GM19468 (cell line): ENCODE data around the gene PRELP.
"Not testable (repeated sequence)": the region's sequence is repeated elsewhere in the genome, so short reads cannot be mapped to it uniquely, and the experiment has no call there.

Source experiments
- ATAC-seq: cut with Tn5 transposase; IDR thresholded peaks from one replicate; pipeline ENCODE4 v1.9.1; 2021; ENCODE audit warnings: mild to moderate bottlenecking, moderate library complexity, moderate number of reproducible peaks; ENCODE audit not compliant: unreplicated experiment; ENCODE audit errors: extremely low read depth

The PRELP gene

GRCh38 chr1:203475012-203475981 is at the start of gene PRELP:
Gene PRELP, plus strand, starts transcription at chr1:203475806. Its CDS starts 7,379 bp downstream, at chr1:203483185.
- no peak for ATAC-seq

- no peak for ATAC-seq
Observed at GRCh38 chr1:203426366-203426765, 49.2 kb upstream of the PRELP start.

DNA sequence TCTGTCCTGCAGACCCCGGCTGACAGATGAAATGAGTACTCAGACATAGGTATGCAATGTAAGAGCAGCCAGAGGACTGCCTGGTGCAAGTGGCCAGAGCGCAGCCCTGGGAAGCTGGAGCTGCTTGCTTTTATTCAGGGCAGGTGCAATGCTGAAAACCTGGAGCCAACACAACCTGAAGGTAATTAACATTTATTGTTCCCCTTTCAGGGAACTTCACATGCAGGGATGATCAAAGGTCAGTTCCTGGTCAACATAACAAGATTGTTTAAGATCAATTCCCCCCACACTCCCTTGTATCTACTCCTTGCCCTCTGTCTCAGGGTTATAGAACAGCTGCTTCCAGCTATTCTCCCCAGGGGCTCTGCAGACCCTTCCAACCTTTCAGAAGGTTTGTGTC is 48.7 kb upstream of the PRELP start:
- no peak for ATAC-seq

- no peak for ATAC-seq
Observed at GRCh38 chr1:203427451-203427850, 48.2 kb upstream of the PRELP start.

- ATAC-seq = no peak
Observed at GRCh38 chr1:203428981-203429599, 46.5 kb upstream of the PRELP start.

DNA sequence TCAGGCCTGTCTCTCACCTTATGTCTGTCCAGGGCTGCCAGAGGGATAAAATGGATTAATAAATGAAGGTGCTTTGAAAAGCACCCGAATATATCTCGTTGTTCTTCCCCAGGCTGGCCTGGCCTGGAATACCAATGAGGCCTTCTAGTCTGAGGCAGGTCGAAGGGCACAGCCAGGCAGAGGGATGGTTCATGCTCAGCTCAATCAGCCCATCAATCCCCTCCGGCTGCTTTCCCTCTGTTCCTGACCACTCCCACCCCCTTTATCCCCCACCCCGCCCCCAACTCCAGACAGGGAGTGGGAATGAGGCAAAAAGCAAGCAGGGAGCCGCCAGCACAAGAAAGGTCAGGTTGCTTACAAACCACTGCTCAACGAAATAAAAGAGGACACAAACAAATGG is 40.0 kb upstream of the PRELP start:
- ATAC-seq = no peak

GRCh38 chr1:203437696-203438315 is 37.8 kb upstream of the PRELP start:
- ATAC-seq = no peak

DNA sequence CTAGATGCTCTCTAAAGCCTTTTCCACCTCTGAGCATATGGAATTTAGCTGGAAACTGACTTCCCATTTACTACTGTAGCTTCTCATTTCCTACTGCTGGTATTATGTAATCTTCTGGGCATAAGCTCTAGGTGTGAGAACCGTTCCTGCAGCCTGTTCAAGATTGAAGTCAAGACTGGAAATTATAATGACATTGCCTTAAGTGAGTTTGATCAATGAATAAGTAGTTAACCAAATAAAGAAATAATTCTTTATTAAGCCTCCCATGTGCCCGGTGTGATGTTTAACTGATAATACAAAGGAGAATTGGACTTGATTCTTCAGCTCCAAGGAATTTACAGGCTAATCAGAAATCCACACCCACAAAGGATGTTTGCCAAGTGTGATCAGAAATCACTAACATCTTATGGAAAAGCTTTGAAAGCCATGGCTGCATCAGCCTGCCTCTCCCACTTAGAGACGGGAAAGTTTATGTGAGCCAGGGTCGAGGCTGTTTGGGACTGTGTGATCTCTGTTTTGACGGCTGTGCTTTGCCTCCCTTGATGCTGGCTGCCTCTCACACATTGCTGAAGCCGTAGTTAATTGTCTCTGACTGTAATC is 36.4 kb upstream of the PRELP start:
- ATAC-seq = no peak

- no peak for ATAC-seq
Observed at GRCh38 chr1:203440771-203441170, 34.8 kb upstream of the PRELP start.

GRCh38 chr1:203441766-203442165 is 33.8 kb upstream of the PRELP start:
- ATAC-seq = no peak

GRCh38 chr1:203442821-203443220 is 32.8 kb upstream of the PRELP start:
- no peak for ATAC-seq

DNA sequence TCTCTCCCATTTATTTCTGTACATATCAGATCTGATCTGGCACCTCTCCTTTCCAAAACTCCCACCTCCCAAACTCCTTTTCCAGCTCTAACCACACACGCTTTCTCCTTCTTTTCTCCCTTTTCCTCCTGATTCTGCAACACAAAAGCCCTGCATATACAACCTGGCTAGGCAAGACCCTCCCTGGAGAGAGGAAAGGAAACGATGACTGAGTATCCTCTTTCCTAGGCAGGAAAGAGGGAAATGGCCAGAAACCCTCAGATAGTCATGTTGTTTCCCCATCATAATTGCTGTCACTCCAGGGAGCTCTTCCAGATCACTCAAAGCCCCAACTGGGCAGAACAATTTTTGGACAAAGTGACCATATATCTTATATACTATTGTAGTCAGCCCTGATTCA is 32.3 kb upstream of the PRELP start:
- no peak for ATAC-seq

DNA sequence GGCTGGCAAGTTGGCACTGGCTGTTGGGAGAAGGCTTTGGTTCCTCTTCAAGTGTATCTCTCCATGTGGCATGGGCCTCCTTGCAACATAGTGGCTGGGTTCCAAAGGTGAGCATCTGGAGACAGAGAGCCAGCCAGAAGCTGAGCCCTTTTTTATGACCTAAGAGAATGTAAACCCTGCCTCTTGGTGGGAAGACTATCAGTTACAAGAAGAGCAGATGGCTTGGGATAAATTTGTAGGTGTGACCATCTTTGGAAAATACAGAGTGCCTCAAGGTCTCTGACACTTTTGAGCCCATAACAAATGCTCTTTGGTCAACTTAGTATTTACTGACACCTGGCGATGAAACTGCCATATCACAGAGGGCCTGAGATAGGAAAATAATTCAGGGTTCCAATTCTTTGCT is 31.4 kb upstream of the PRELP start:
- ATAC-seq = no peak

DNA sequence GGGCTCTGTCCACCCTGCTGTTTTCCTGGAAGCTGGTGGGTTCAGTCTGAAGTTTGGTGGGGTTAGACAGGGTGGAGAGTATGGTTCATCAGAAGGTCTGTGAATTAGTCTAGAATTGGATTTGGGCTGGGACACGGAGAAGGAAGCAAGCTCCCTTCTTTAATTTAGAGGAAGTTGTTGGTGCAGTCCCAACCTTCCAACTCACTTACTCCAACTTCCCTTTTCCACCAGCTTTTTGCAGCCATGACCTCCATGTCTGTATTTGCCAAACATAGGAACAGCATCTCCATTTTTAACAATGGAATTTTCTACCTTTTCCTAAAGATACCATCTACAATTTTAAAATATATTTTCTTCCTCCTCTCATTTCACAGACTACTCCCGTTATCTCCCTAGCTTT is 28.5 kb upstream of the PRELP start:
- ATAC-seq = no peak

- not testable (repeated sequence) for ATAC-seq
Observed at GRCh38 chr1:203447598-203447997, 28.0 kb upstream of the PRELP start.

- no peak for ATAC-seq
Observed at GRCh38 chr1:203448521-203449061, 27.0 kb upstream of the PRELP start.

DNA sequence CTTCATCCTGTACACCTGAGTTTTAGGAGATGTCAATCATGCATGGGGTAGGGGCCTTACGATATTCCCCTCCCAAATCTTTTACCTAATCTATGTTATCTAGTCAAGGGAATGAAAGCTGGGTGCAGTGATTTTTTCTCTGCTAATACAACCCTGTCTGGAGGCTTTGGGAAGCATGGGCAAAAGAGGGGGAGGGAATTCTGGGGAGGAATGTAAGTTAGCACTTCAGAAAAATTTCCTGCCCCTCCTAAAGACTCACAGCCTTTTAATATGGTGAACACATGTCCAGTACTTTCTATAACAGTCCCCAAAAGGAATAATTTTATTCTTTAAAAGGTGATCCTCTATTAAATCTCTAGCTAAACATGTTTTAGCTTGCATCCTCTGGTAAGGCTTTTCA is 25.6 kb upstream of the PRELP start:
- no peak for ATAC-seq

DNA sequence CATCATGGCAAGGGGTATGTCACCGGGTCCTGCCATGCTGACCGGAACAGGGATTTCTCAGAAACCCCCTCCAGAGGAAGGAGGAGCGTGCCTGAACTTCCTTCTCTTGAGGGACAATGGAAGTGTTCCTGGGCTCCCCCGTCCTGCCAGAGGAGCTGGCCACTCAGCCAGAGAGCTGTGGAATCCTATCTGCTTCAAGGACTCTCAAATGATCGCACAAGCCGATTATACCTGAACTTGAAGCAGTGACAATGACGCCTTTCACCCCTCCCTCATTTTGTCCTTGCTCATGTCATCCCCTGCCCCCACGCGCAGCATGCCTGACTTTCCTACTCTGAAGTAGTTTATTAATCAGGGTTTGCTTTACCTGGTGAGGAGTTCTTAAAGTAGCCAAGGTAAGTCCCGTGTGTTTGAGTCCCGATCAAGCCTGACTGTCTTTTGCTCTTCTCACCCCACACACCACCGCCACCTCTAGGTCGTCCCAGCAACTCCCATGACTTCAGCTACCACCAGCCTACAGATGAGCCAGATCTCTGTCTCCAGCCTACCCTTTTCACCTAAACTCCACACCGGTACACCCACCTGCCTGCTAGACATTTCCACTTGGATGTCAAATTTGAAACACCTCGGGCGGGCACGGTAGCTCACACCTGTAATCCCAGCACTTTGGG is 25.0 kb upstream of the PRELP start:
- no peak for ATAC-seq

DNA sequence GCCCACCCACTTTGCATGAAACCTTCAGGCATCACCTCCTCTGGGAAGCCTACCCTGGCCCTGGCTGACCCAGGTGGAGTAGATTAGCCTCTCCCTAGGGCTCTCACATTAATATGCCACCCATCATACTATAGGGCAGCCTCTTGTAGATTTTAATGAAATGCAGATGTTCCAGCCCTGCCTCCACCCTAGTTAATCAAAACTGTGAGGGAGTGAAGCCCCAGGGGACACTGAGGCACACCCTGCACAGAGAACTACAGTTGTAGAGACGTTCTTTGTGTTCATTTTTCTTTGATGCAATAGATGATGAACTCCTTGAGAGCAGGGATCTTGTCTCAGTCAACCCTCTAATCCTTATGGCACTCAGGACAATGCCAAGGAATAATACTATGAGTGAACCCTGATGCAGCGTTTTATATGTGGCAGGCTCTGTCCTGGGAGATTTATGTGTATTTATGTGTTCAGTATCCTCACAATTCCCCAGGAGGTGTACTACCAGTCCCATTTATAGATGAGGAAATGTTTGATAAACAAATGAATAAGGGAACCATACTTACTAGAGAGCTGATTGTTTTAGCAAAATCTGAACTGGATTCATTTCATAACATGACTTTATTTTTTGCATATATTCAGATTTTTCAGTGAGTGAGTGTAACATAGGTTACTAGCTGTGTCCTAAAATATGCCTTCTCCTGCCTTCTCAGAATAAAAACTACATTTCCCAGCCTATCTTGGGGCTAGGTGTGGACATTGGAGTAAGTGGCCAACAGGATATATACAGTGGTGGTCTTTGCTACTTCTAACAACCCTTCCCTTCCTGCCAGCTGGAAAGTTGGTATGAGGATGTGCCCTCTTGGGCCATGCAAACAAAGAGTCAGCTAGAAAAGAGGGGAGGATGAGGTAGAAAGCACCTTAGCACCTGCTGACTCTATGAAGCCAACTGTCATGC is 23.5 kb upstream of the PRELP start:
- no peak for ATAC-seq
